Measurements from ENCODE around the gene NCOR2. TPM values are rescaled to one million over a fixed set of nuclear protein-coding genes. Genes with fewer than 3 reads are reported as not detected.

Gene NCOR2
- polyA plus RNA-seq, 1 donor (not counting 4 experiments of a cell fraction or from before 2014, with no cell fraction given) = 4.7 TPM

DNA sequence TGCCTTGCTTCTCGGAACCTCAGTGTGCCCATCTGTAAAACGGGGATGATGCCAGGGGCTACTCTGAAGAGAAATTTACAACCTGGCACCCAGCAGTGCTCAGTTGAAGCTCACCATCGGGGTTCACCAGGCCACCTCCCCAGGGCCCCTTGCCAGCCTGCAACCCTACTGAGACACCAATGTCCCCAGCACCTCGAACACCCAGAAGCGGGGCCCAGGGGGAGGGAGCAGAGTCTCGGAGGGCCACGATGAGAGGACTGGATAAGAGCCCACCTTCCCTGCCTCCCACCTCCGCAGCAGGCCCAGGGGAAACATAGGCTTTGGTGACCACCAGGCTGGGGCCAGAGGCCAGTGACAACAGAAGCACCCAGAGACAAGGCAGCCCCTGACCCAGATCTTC lies 22.4 kb downstream of the NCOR2 start:
- H3K9ac ChIP-seq (ENCODE audit: control insufficient read depth, extremely low read depth, insufficient read depth, low read length) = no peak overlapping the region
- H3K79me2 ChIP-seq (ENCODE audit: control insufficient read depth, insufficient read depth, low read length) = peaks cover 82% of the 10 kb centered on the region
- H3K4me3 ChIP-seq (ENCODE audit: control insufficient read depth in 2 of 3, extremely low read depth in 1 of 3, insufficient read depth in 2 of 3, low read depth in 1 of 3, low read length in 3 of 3) = no peak overlapping the region
- DNase-seq (ENCODE audit: low read depth, low spot score) (no peak), FAIRE-seq (no peak)
- H2AFZ ChIP-seq (ENCODE audit: control insufficient read depth, low read length) = no peak overlapping the region
- H4K20me1 ChIP-seq (ENCODE audit: control insufficient read depth, extremely low read depth, insufficient read depth, low read length) = peaks cover 42% of the 10 kb centered on the region
- TF ChIP-seq EZH2 (IDR thresholded peaks at IDR 0.05; ENCODE audit: low read length) = no peak
- TF ChIP-seq, protein P1, sequence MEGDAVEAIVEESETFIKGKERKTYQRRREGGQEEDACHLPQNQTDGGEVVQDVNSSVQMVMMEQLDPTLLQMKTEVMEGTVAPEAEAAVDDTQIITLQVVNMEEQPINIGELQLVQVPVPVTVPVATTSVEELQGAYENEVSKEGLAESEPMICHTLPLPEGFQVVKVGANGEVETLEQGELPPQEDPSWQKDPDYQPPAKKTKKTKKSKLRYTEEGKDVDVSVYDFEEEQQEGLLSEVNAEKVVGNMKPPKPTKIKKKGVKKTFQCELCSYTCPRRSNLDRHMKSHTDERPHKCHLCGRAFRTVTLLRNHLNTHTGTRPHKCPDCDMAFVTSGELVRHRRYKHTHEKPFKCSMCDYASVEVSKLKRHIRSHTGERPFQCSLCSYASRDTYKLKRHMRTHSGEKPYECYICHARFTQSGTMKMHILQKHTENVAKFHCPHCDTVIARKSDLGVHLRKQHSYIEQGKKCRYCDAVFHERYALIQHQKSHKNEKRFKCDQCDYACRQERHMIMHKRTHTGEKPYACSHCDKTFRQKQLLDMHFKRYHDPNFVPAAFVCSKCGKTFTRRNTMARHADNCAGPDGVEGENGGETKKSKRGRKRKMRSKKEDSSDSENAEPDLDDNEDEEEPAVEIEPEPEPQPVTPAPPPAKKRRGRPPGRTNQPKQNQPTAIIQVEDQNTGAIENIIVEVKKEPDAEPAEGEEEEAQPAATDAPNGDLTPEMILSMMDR (optimal IDR thresholded peaks at IDR 0.05 in 1 of 3, IDR thresholded peaks at IDR 0.05 in 1 of 3, conservative IDR thresholded peaks at IDR 0.05 in 1 of 3; ENCODE audit: extremely low read depth in 1 of 3, insufficient read depth in 2 of 3, low read length in 3 of 3) = no peak
- dilution Hi-C loops (cut with MboI; ENCODE audit: extremely low pct_ligation_motif_present, low sequenced_read_pairs) = no loop called here
- no peak overlapping the region for H3K4me2 ChIP-seq (ENCODE audit: control insufficient read depth, extremely low read depth, insufficient read depth, low read depth, low read length)
- no peaks in the 10 kb centered on the region for H3K27me3 ChIP-seq (ENCODE audit: control insufficient read depth, extremely low read depth, insufficient read depth, low read length)
- no peaks in the 10 kb centered on the region for H3K9me1 ChIP-seq (ENCODE audit: control insufficient read depth, extremely low read depth, insufficient read depth, low read length)
- peaks cover 3 to 10% of the 10 kb centered on the region in 2 experiments for H3K36me3 ChIP-seq (ENCODE audit: control insufficient read depth in 2 of 2, extremely low read depth in 1 of 2, insufficient read depth in 2 of 2, low read length in 2 of 2)
- no peak overlapping the region for H3K27ac ChIP-seq (ENCODE audit: control insufficient read depth, insufficient read depth, low read length)
- peaks cover 15% of the 10 kb centered on the region for H3K4me1 ChIP-seq (ENCODE audit: control insufficient read depth, extremely low read depth, insufficient read depth, low read length)
- H3K9me3 ChIP-seq (ENCODE audit: control insufficient read depth, low read depth, low read length) = no peaks in the 10 kb centered on the region

DNA sequence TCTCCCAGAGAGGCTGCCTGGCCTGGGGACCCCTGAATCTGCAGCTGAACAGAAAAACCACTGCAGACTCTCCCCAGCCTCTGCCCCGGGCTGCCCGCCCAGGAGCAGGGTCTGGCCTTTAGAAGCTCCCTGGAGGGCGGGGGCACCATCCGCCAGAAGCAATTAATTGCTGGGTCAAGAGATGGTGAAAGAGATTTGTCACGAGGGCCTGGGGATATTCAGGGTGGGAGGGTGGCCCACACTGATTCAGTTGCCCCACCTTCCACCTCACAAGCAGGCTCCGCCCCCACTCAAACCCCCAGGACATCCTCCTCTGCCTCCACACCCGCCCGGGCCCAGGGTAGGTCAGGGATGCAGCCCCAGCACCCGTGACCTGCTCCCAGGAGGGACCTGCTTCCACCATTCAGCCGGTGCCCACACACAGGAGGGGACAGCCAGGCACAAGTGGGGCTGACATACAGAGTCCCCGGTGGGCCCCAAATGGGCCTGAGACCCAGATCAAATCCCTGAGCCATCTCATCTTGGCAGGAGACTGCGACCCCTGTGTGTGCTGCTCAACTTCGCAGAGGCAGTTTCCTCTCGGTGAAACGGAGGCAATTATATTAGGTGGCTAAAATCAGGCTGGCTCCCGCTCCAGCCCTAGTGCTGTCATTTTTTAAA lies 23.0 kb downstream of the NCOR2 start:
- Histone ChIP-seq H2AFZ (ENCODE audit: control insufficient read depth, low read length) (no peak overlapping the region), H3K36me3 (ENCODE audit: control insufficient read depth in 2 of 2, extremely low read depth in 1 of 2, insufficient read depth in 2 of 2, low read length in 2 of 2) (peaks cover 3 to 10% of the 10 kb centered on the region in 2 experiments), H3K9me3 (ENCODE audit: control insufficient read depth, low read depth, low read length) (no peaks in the 10 kb centered on the region), H3K4me2 (ENCODE audit: control insufficient read depth, extremely low read depth, insufficient read depth, low read depth, low read length) (no peak overlapping the region), H3K27me3 (ENCODE audit: control insufficient read depth, extremely low read depth, insufficient read depth, low read length) (no peaks in the 10 kb centered on the region), H3K79me2 (ENCODE audit: control insufficient read depth, insufficient read depth, low read length) (peaks cover 82% of the 10 kb centered on the region), H4K20me1 (ENCODE audit: control insufficient read depth, extremely low read depth, insufficient read depth, low read length) (peaks cover 45% of the 10 kb centered on the region), H3K4me3 (ENCODE audit: control insufficient read depth in 2 of 3, extremely low read depth in 1 of 3, insufficient read depth in 2 of 3, low read depth in 1 of 3, low read length in 3 of 3) (no peak overlapping the region), H3K9me1 (ENCODE audit: control insufficient read depth, extremely low read depth, insufficient read depth, low read length) (peaks cover 3% of the 10 kb centered on the region), H3K9ac (ENCODE audit: control insufficient read depth, extremely low read depth, insufficient read depth, low read length) (no peak overlapping the region), H3K27ac (ENCODE audit: control insufficient read depth, insufficient read depth, low read length) (no peak overlapping the region), H3K4me1 (ENCODE audit: control insufficient read depth, extremely low read depth, insufficient read depth, low read length) (peaks cover 10% of the 10 kb centered on the region)
- TF ChIP-seq, protein P1 (optimal IDR thresholded peaks at IDR 0.05 in 1 of 3, IDR thresholded peaks at IDR 0.05 in 1 of 3, conservative IDR thresholded peaks at IDR 0.05 in 1 of 3; ENCODE audit: extremely low read depth in 1 of 3, insufficient read depth in 2 of 3, low read length in 3 of 3) = no peak
- TF ChIP-seq EZH2 (IDR thresholded peaks at IDR 0.05; ENCODE audit: low read length) = no peak
- dilution Hi-C loops (cut with MboI; ENCODE audit: extremely low pct_ligation_motif_present, low sequenced_read_pairs) = no loop called here
- no peak for DNase-seq (ENCODE audit: low read depth, low spot score)
- FAIRE-seq = no peak

All from keratinocyte (primary cell).